ENCODE measurements around the gene RHBDF1.
"Not testable (repeated sequence)": the region's sequence is repeated elsewhere in the genome, so short reads cannot be mapped to it uniquely, and the experiment has no call there.

Gene RHBDF1

GRCh38 chr16:35011-35677 lies 37.3 kb downstream of the RHBDF1 start:
- DNase-seq (ENCODE audit: low read depth, low spot score) = no peak
- H3K27ac ChIP-seq = no peak overlapping the region
- no peaks in the 10 kb centered on the region for H3K9me3 ChIP-seq (ENCODE audit: low read depth, low read length)
- TF ChIP-seq FOXP2 (optimal IDR thresholded peaks at IDR 0.05; ENCODE audit: control extremely low read depth, extremely low read length, insufficient read depth) = no peak
- TF ChIP-seq EZH2 (IDR thresholded peaks at IDR 0.05) = no peak
- H3K36me3 ChIP-seq (ENCODE audit: insufficient read depth, low read length) = no peaks in the 10 kb centered on the region
- H3K4me3 ChIP-seq = no peak overlapping the region
- H3K9ac ChIP-seq (ENCODE audit: insufficient read length) = no peak overlapping the region

- Histone ChIP-seq H3K4me3 (no peak overlapping the region), H3K9ac (ENCODE audit: insufficient read length) (no peak overlapping the region), H3K9me3 (ENCODE audit: low read depth, low read length) (no peaks in the 10 kb centered on the region), H3K27ac (no peak overlapping the region), H3K36me3 (ENCODE audit: insufficient read depth, low read length) (no peaks in the 10 kb centered on the region)
- TF ChIP-seq EZH2 (IDR thresholded peaks at IDR 0.05) (no peak), POLR2AphosphoS5 (IDR thresholded peaks at IDR 0.05; ENCODE audit: borderline replicate concordance, low read depth, low read length) (no peak; the same call in 1 of the 2 replicates), FOXP2 (optimal IDR thresholded peaks at IDR 0.05; ENCODE audit: control extremely low read depth, extremely low read length, insufficient read depth) (no peak)
- no peak for DNase-seq (ENCODE audit: low read depth, low spot score)
Measured at GRCh38 chr16:34648-34987, 37.8 kb downstream of the RHBDF1 start.

GRCh38 chr16:33877-34647 lies 38.4 kb downstream of the RHBDF1 start:
- DNase-seq (ENCODE audit: low read depth, low spot score) = no peak
- H3K27ac ChIP-seq = no peak overlapping the region
- H3K9me3 ChIP-seq (ENCODE audit: low read depth, low read length) = no peaks in the 10 kb centered on the region
- H3K9ac ChIP-seq (ENCODE audit: insufficient read length) = no peak overlapping the region
- no peak overlapping the region for H3K4me3 ChIP-seq
- H3K36me3 ChIP-seq (ENCODE audit: insufficient read depth, low read length) = no peaks in the 10 kb centered on the region
- TF ChIP-seq FOXP2 (optimal IDR thresholded peaks at IDR 0.05; ENCODE audit: control extremely low read depth, extremely low read length, insufficient read depth) (no peak), POLR2AphosphoS5 (IDR thresholded peaks at IDR 0.05; ENCODE audit: borderline replicate concordance, low read depth, low read length) (no peak), EZH2 (IDR thresholded peaks at IDR 0.05) (no peak)

- not testable (repeated sequence) for H3K27ac ChIP-seq; H3K9me3 ChIP-seq (ENCODE audit: low read depth, low read length); H3K36me3 ChIP-seq (ENCODE audit: insufficient read depth, low read length); H3K9ac ChIP-seq (ENCODE audit: insufficient read length); DNase-seq (ENCODE audit: low read depth, low spot score); H3K4me3 ChIP-seq
Measured at GRCh38 chr16:33154-33876, 39.1 kb downstream of the RHBDF1 start.

- H3K4me3 ChIP-seq; H3K9me3 ChIP-seq (ENCODE audit: low read depth, low read length); H3K36me3 ChIP-seq (ENCODE audit: insufficient read depth, low read length); H3K9ac ChIP-seq (ENCODE audit: insufficient read length); DNase-seq (ENCODE audit: low read depth, low spot score); H3K27ac ChIP-seq: not testable (repeated sequence)
Measured at GRCh38 chr16:30627-31026, 41.8 kb downstream of the RHBDF1 start.

GRCh38 chr16:25926-26348 lies 46.5 kb downstream of the RHBDF1 start:
- not testable (repeated sequence) for H3K9me3 ChIP-seq (ENCODE audit: low read depth, low read length); H3K27ac ChIP-seq

GRCh38 chr16:24151-24550 lies 48.3 kb downstream of the RHBDF1 start:
- H3K9ac ChIP-seq (ENCODE audit: insufficient read length); H3K4me3 ChIP-seq; H3K9me3 ChIP-seq (ENCODE audit: low read depth, low read length); H3K36me3 ChIP-seq (ENCODE audit: insufficient read depth, low read length); H3K27ac ChIP-seq; DNase-seq (ENCODE audit: low read depth, low spot score): not testable (repeated sequence)

More at GRCh38 chr16:25926-26348, 46.5 kb downstream of the RHBDF1 start:
- H3K4me3 ChIP-seq; H3K9ac ChIP-seq (ENCODE audit: insufficient read length); DNase-seq (ENCODE audit: low read depth, low spot score); H3K36me3 ChIP-seq (ENCODE audit: insufficient read depth, low read length): not testable (repeated sequence)

GRCh38 chr16:20886-21285 lies 51.5 kb downstream of the RHBDF1 start:
- not testable (repeated sequence) for H3K9ac ChIP-seq (ENCODE audit: insufficient read length); H3K9me3 ChIP-seq (ENCODE audit: low read depth, low read length); DNase-seq (ENCODE audit: low read depth, low spot score); H3K36me3 ChIP-seq (ENCODE audit: insufficient read depth, low read length); H3K4me3 ChIP-seq; H3K27ac ChIP-seq

- not testable (repeated sequence) for H3K9me3 ChIP-seq (ENCODE audit: low read depth, low read length); H3K27ac ChIP-seq; H3K9ac ChIP-seq (ENCODE audit: insufficient read length); DNase-seq (ENCODE audit: low read depth, low spot score); H3K36me3 ChIP-seq (ENCODE audit: insufficient read depth, low read length); H3K4me3 ChIP-seq
Measured at GRCh38 chr16:17062-17765, 55.2 kb downstream of the RHBDF1 start.

GRCh38 chr16:10772-11171 lies 61.7 kb downstream of the RHBDF1 start:
- H3K4me3 ChIP-seq; DNase-seq (ENCODE audit: low read depth, low spot score); H3K36me3 ChIP-seq (ENCODE audit: insufficient read depth, low read length); H3K9me3 ChIP-seq (ENCODE audit: low read depth, low read length); H3K9ac ChIP-seq (ENCODE audit: insufficient read length); H3K27ac ChIP-seq: not testable (repeated sequence)

All from SK-N-MC (cell line).